ENCODE results near the gene WAPL.

The WAPL gene

DNA sequence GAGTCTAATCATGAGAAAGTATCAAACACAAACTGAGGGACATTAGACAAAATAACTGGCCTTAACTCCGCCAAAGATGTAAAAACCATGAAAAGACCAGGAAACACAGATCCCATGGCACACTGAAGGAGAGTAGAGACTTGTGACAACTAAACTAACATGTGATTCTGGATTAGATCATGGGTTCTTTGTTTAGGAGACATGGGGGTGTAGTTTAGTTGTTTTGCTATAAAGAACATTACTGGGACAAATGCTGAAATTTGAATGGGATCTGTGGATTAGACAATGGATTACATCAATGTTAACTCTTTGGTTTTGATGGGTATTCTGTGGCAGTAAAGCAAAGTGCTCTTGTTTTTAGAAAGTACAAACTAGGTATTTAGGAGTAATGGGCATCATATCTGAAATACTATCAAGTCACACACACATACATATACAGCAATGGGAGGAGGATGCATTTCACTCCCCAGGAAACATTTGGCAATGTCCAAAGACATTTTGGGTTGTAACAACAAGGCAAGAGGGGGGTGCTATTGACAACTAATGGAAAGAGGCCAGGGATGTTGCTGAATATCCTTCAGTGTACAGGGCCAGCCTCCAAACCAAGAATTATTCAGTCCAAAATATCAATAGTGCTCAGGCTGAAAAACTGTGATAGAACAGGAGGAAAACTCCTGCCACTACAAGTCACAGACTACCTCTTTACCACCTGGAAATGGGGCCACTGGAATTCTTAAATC, 32.4 kb downstream of the WAPL start:
- no peaks in the 10 kb centered on the region for H3K27me3 ChIP-seq (ENCODE audit: control insufficient read depth, insufficient read depth, low read length)
- H3K36me3 ChIP-seq (ENCODE audit: control insufficient read depth, insufficient read depth, low read length), result no peaks in the 10 kb centered on the region
- H3K4me3 ChIP-seq (ENCODE audit: low read length), result no peak overlapping the region
- no peaks in the 10 kb centered on the region for H3K4me1 ChIP-seq (ENCODE audit: control insufficient read depth, insufficient read depth, low read length)
- no peaks in the 10 kb centered on the region for H3K9me3 ChIP-seq (ENCODE audit: control insufficient read depth, low read length)
- H3K9ac ChIP-seq (ENCODE audit: low read length), result no peak overlapping the region

- Histone ChIP-seq H3K4me1 (ENCODE audit: control insufficient read depth, insufficient read depth, low read length) (no peaks in the 10 kb centered on the region), H3K27me3 (ENCODE audit: control insufficient read depth, insufficient read depth, low read length) (no peaks in the 10 kb centered on the region), H3K36me3 (ENCODE audit: control insufficient read depth, insufficient read depth, low read length) (no peaks in the 10 kb centered on the region), H3K9ac (ENCODE audit: low read length) (no peak overlapping the region), H3K4me3 (ENCODE audit: low read length) (no peak overlapping the region), H3K9me3 (ENCODE audit: control insufficient read depth, low read length) (no peaks in the 10 kb centered on the region)
These were observed 34.7 kb downstream of the WAPL start for GRCh38 chr10:86486856-86487255.

DNA sequence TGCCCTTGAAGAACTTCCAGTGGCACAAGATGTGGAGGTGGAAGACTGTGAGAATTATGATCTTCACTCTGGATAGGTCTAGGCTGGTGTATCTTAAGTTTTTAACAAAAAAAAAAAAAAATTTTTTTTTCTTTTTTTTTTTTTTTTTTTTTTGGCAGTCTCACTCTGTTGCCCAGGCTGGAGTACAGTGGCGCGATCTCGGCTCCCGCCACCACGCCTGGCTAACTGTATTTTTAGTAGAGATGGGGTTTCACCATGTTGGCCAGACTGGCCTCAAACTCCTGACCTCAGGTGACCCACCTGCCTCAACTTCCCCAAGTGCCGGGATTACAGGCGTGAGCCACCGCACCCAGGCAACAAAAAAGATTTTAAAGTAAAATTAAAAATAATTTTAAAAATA, 37.9 kb downstream of the WAPL start:
- Histone ChIP-seq H3K4me3 (ENCODE audit: low read length) (no peak overlapping the region), H3K4me1 (ENCODE audit: control insufficient read depth, insufficient read depth, low read length) (no peaks in the 10 kb centered on the region), H3K9ac (ENCODE audit: low read length) (no peak overlapping the region), H3K36me3 (ENCODE audit: control insufficient read depth, insufficient read depth, low read length) (no peaks in the 10 kb centered on the region), H3K27me3 (ENCODE audit: control insufficient read depth, insufficient read depth, low read length) (no peaks in the 10 kb centered on the region), H3K9me3 (ENCODE audit: control insufficient read depth, low read length) (no peaks in the 10 kb centered on the region)

- H3K4me3 ChIP-seq (ENCODE audit: low read length), result no peak overlapping the region
- no peak overlapping the region for H3K9ac ChIP-seq (ENCODE audit: low read length)
- no peaks in the 10 kb centered on the region for H3K36me3 ChIP-seq (ENCODE audit: control insufficient read depth, insufficient read depth, low read length)
- H3K9me3 ChIP-seq (ENCODE audit: control insufficient read depth, low read length), result no peaks in the 10 kb centered on the region
- no peaks in the 10 kb centered on the region for H3K27me3 ChIP-seq (ENCODE audit: control insufficient read depth, insufficient read depth, low read length)
- H3K4me1 ChIP-seq (ENCODE audit: control insufficient read depth, insufficient read depth, low read length), result peaks cover 5% of the 10 kb centered on the region
These were observed 39.8 kb downstream of the WAPL start for GRCh38 chr10:86481761-86482160.

GRCh38 chr10:86480571-86480970, 41.0 kb downstream of the WAPL start:
- Histone ChIP-seq H3K9me3 (ENCODE audit: control insufficient read depth, low read length) (no peaks in the 10 kb centered on the region), H3K36me3 (ENCODE audit: control insufficient read depth, insufficient read depth, low read length) (no peaks in the 10 kb centered on the region), H3K4me1 (ENCODE audit: control insufficient read depth, insufficient read depth, low read length) (peaks cover 5% of the 10 kb centered on the region), H3K4me3 (ENCODE audit: low read length) (no peak overlapping the region), H3K27me3 (ENCODE audit: control insufficient read depth, insufficient read depth, low read length) (no peaks in the 10 kb centered on the region), H3K9ac (ENCODE audit: low read length) (no peak overlapping the region)

- Histone ChIP-seq H3K27me3 (ENCODE audit: control insufficient read depth, insufficient read depth, low read length) (no peaks in the 10 kb centered on the region), H3K36me3 (ENCODE audit: control insufficient read depth, insufficient read depth, low read length) (peaks cover 9% of the 10 kb centered on the region), H3K4me3 (ENCODE audit: low read length) (no peak overlapping the region), H3K4me1 (ENCODE audit: control insufficient read depth, insufficient read depth, low read length) (peaks cover 2% of the 10 kb centered on the region), H3K9me3 (ENCODE audit: control insufficient read depth, low read length) (no peaks in the 10 kb centered on the region), H3K9ac (ENCODE audit: low read length) (no peak overlapping the region)
These were observed 49.5 kb downstream of the WAPL start for GRCh38 chr10:86472061-86472460.

DNA sequence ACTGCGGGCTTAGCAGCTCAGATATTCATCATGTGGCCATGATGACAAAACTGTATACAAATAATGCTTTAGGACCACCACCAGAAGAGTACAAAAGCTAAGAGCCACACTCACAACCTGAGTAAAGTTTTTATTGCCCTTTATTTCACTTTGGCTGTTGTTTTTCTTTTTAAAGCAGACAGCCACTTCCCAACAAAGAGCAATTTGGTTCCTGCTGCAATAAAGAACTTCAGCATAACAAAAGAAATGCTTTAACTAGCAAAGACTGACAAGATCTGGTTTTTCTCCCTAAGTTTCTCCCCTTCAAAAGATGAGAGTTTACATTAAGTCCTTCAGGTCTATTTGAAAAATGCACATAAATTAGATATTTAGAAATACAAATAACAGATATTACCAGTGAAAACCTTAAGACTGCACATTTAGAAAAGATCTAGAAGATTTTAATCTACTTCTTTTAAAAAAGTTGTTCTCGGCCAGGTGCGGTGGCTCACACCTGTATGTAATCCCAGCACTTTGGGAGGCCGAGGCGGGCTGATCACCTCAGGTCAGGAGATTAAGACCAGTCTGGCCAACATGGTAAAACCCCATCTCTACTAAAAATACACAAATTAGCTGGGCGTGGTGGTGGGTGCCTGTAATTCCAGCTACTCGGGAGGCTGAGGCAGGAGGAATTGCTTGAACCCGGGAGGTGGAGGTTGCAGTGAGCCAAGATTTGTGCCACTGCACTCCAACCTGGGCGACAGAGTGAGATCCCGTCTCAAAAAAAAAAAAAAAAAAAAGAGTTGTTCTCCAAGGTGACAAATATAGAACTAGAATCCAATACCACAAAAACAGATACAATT, 59.4 kb downstream of the WAPL start:
- Histone ChIP-seq H3K4me3 (ENCODE audit: low read length) (no peak overlapping the region), H3K27me3 (ENCODE audit: control insufficient read depth, insufficient read depth, low read length) (no peaks in the 10 kb centered on the region), H3K9me3 (ENCODE audit: control insufficient read depth, low read length) (no peaks in the 10 kb centered on the region), H3K9ac (ENCODE audit: low read length) (no peak overlapping the region), H3K36me3 (ENCODE audit: control insufficient read depth, insufficient read depth, low read length) (no peaks in the 10 kb centered on the region), H3K4me1 (ENCODE audit: control insufficient read depth, insufficient read depth, low read length) (no peaks in the 10 kb centered on the region)

DNA sequence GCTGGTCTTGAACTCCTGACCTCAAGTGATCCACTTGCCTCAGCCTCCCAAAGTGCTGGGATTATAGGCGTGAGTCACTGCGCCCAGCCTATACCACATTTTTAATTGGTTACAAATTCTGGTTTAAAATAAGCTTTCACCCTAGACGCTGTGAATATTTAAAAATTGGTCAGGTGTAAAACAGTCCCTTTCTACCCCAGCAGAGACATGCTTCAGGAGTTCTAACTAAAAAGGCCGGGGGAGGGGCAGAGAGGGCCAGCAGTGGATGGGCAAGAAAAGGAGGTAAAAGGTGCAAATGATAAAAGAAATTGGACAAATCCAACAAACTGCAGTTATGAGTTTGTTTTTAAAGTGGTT, 70.0 kb downstream of the WAPL start:
- Histone ChIP-seq H3K9ac (ENCODE audit: low read length) (no peak overlapping the region), H3K9me3 (ENCODE audit: control insufficient read depth, low read length) (no peaks in the 10 kb centered on the region), H3K4me1 (ENCODE audit: control insufficient read depth, insufficient read depth, low read length) (peaks cover 13% of the 10 kb centered on the region), H3K4me3 (ENCODE audit: low read length) (no peak overlapping the region), H3K27me3 (ENCODE audit: control insufficient read depth, insufficient read depth, low read length) (no peaks in the 10 kb centered on the region), H3K36me3 (ENCODE audit: control insufficient read depth, insufficient read depth, low read length) (no peaks in the 10 kb centered on the region)

DNA sequence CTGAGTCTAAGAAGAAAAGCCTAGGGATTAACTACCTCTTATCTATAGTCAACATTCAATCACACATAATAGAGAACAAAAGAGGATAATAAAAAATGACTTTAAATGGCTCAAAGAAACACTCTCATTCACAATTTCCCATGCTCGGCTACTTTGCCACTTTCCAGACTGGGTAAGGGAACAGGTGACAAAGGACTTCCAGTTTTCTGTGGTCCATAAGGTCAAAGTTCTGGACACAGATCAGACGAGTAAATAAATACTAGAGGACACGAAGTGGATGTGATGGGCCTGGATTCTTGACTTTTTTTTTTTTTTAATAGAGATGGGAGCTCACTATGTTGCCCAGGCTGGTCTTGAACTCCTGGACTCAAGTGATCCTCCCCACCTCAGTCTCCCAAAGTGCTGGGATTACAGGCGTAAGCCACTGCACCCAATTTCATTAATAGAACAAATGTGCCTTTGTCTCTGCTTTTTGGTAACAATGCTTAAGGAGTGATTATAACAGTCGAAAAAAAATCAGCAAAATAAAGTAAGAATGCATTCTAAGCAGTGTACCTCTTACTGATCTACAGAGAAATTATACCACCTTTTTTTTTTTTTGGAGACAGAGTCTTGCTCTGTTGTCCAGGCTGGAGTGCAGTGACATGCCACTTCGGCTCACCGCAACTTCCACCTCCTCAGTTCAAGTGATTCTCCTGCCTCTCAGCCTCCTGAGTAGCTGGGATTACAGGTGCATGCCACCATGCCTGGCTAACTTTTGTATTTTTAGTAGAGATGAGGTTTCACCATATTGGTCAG, 70.6 kb downstream of the WAPL start:
- Histone ChIP-seq H3K4me3 (ENCODE audit: low read length) (no peak overlapping the region), H3K9me3 (ENCODE audit: control insufficient read depth, low read length) (no peaks in the 10 kb centered on the region), H3K27me3 (ENCODE audit: control insufficient read depth, insufficient read depth, low read length) (no peaks in the 10 kb centered on the region), H3K9ac (ENCODE audit: low read length) (no peak overlapping the region), H3K4me1 (ENCODE audit: control insufficient read depth, insufficient read depth, low read length) (peaks cover 13% of the 10 kb centered on the region), H3K36me3 (ENCODE audit: control insufficient read depth, insufficient read depth, low read length) (no peaks in the 10 kb centered on the region)

GRCh38 chr10:86449926-86450558, 71.5 kb downstream of the WAPL start:
- Histone ChIP-seq H3K27me3 (ENCODE audit: control insufficient read depth, insufficient read depth, low read length) (no peaks in the 10 kb centered on the region), H3K9me3 (ENCODE audit: control insufficient read depth, low read length) (no peaks in the 10 kb centered on the region), H3K4me1 (ENCODE audit: control insufficient read depth, insufficient read depth, low read length) (peaks cover 13% of the 10 kb centered on the region), H3K36me3 (ENCODE audit: control insufficient read depth, insufficient read depth, low read length) (no peaks in the 10 kb centered on the region), H3K4me3 (ENCODE audit: low read length) (no peak overlapping the region), H3K9ac (ENCODE audit: low read length) (no peak overlapping the region)

GRCh38 chr10:86447432-86447831, 74.2 kb downstream of the WAPL start:
- Histone ChIP-seq H3K9me3 (ENCODE audit: control insufficient read depth, low read length) (no peaks in the 10 kb centered on the region), H3K27me3 (ENCODE audit: control insufficient read depth, insufficient read depth, low read length) (no peaks in the 10 kb centered on the region), H3K36me3 (ENCODE audit: control insufficient read depth, insufficient read depth, low read length) (no peaks in the 10 kb centered on the region), H3K4me3 (ENCODE audit: low read length) (no peak overlapping the region), H3K4me1 (ENCODE audit: control insufficient read depth, insufficient read depth, low read length) (peaks cover 13% of the 10 kb centered on the region), H3K9ac (ENCODE audit: low read length) (no peak overlapping the region)

Data from mucosa of stomach (tissue), 1 donor.